Measurements from ENCODE around the gene NCOR1.

NCOR1 gene

GRCh38 chr17:16050844-16051243 is 164.5 kb downstream of the NCOR1 start:
- Histone ChIP-seq H4K20me1 (ENCODE audit: insufficient read depth) (no peaks in the 10 kb centered on the region), H3K27ac (no peak overlapping the region), H3K79me2 (ENCODE audit: insufficient read depth, low read depth) (no peaks in the 10 kb centered on the region), H3K4me3 (IDR thresholded peaks at IDR 0.05; ENCODE audit: insufficient read depth, low read depth, low read length) (no peak overlapping the region), H3K36me3 (ENCODE audit: insufficient read depth) (no peaks in the 10 kb centered on the region), H3K9ac (no peak overlapping the region), H3K4me2 (no peak overlapping the region), H3K27me3 (ENCODE audit: insufficient read depth, low read depth) (no peaks in the 10 kb centered on the region), H2AFZ (ENCODE audit: low read depth) (no peak overlapping the region), H3K4me1 (ENCODE audit: low read depth, poor library complexity, severe bottlenecking) (no peaks in the 10 kb centered on the region)
- no peak for TF ChIP-seq CTCF (conservative IDR thresholded peaks at IDR 0.05; ENCODE audit: low read depth, low read length)

- Histone ChIP-seq H2AFZ (ENCODE audit: low read depth) (no peak overlapping the region), H3K79me2 (ENCODE audit: insufficient read depth, low read depth) (no peaks in the 10 kb centered on the region), H3K4me3 (IDR thresholded peaks at IDR 0.05; ENCODE audit: insufficient read depth, low read depth, low read length) (no peak overlapping the region), H3K27me3 (ENCODE audit: insufficient read depth, low read depth) (no peaks in the 10 kb centered on the region), H3K27ac (no peak overlapping the region), H4K20me1 (ENCODE audit: insufficient read depth) (no peaks in the 10 kb centered on the region), H3K36me3 (ENCODE audit: insufficient read depth) (no peaks in the 10 kb centered on the region), H3K9ac (no peak overlapping the region), H3K4me1 (ENCODE audit: low read depth, poor library complexity, severe bottlenecking) (no peaks in the 10 kb centered on the region), H3K4me2 (no peak overlapping the region)
- TF ChIP-seq CTCF (conservative IDR thresholded peaks at IDR 0.05; ENCODE audit: low read depth, low read length): no peak
These were observed 166.4 kb downstream of the NCOR1 start for GRCh38 chr17:16048811-16049449.

GRCh38 chr17:16046966-16047365 is 168.4 kb downstream of the NCOR1 start:
- no peak overlapping the region for H3K4me3 ChIP-seq (IDR thresholded peaks at IDR 0.05; ENCODE audit: insufficient read depth, low read depth, low read length)
- H3K9ac ChIP-seq: no peak overlapping the region
- no peaks in the 10 kb centered on the region for H4K20me1 ChIP-seq (ENCODE audit: insufficient read depth)
- no peaks in the 10 kb centered on the region for H3K4me1 ChIP-seq (ENCODE audit: low read depth, poor library complexity, severe bottlenecking)
- H3K79me2 ChIP-seq (ENCODE audit: insufficient read depth, low read depth): no peaks in the 10 kb centered on the region
- no peak overlapping the region for H2AFZ ChIP-seq (ENCODE audit: low read depth)
- no peak overlapping the region for H3K4me2 ChIP-seq
- no peaks in the 10 kb centered on the region for H3K36me3 ChIP-seq (ENCODE audit: insufficient read depth)
- no peak overlapping the region for H3K27ac ChIP-seq
- no peaks in the 10 kb centered on the region for H3K27me3 ChIP-seq (ENCODE audit: insufficient read depth, low read depth)
- no peak for TF ChIP-seq CTCF (conservative IDR thresholded peaks at IDR 0.05; ENCODE audit: low read depth, low read length)

GRCh38 chr17:16044487-16044886 is 170.8 kb downstream of the NCOR1 start:
- H3K79me2 ChIP-seq (ENCODE audit: insufficient read depth, low read depth): no peaks in the 10 kb centered on the region
- no peak overlapping the region for H3K9ac ChIP-seq
- no peaks in the 10 kb centered on the region for H4K20me1 ChIP-seq (ENCODE audit: insufficient read depth)
- H3K4me3 ChIP-seq (IDR thresholded peaks at IDR 0.05; ENCODE audit: insufficient read depth, low read depth, low read length): no peak overlapping the region
- H3K4me2 ChIP-seq: no peak overlapping the region
- H3K36me3 ChIP-seq (ENCODE audit: insufficient read depth): no peaks in the 10 kb centered on the region
- H3K27me3 ChIP-seq (ENCODE audit: insufficient read depth, low read depth): no peaks in the 10 kb centered on the region
- TF ChIP-seq CTCF (conservative IDR thresholded peaks at IDR 0.05; ENCODE audit: low read depth, low read length): no peak
- H3K4me1 ChIP-seq (ENCODE audit: low read depth, poor library complexity, severe bottlenecking): no peaks in the 10 kb centered on the region
- H3K27ac ChIP-seq: no peak overlapping the region
- H2AFZ ChIP-seq (ENCODE audit: low read depth): no peak overlapping the region

Measured in KMS-11 (cell line).